Measurements from ENCODE around the gene MOSPD3. TPM values are rescaled to one million over a fixed set of nuclear protein-coding genes. Genes with fewer than 3 reads are reported as not detected.

MOSPD3 gene
- total and polyA plus RNA-seq, 2 of the 13 experiments (the other 11 are each of a cell fraction or from before 2014, with no cell fraction given), result 7.6 to 8.8 TPM

DNA sequence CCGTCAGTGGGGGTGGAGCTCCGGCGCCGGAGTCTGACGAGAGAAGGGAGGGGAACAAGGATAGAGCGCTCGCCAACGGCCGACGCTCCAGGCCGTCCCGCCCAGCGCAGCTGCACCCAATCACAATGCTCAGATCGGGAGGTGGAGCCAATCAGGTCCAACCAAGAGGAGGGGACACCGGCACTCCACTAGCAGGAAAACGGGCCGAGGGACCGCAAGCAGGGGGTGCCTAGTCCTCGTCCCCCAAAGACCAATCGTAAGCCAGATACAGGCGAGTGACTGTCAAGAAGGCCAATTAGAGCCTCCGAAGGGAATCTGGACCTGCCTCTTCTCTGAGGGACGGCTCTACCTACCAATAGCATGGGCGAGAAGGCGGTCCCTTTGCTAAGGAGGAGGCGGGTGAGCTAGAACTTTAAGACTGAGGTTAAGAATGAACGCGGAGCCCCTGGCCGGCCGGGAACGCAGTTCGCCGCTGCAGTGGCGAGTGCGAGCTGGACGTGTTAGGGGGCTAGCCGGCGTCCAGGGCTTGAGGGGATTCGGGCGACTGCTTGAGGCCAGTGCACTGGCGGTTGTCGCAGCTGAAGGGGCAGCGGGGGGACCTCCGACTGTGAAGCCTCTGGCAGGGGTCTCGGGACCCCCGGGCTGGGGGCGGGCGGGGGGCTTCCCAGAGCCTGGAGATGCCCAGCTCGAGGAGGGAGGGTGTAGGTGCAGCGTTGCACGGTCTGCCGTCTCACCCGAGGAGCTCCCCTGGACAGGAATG lies 25.9 kb upstream of the MOSPD3 start, which contains the start of gene FBXO24 (continued):
- TF ChIP-seq KMT2A (CRISPR knock-in tag; IDR thresholded peaks at IDR 0.05) (no peak; the same call in 1 of the 2 replicates), SP2 (CRISPR knock-in tag; IDR thresholded peaks at IDR 0.05) (peak; percentile 99), CCDC6 (CRISPR knock-in tag; IDR thresholded peaks at IDR 0.05) (no peak), EEA1 (CRISPR knock-in tag; IDR thresholded peaks at IDR 0.05; ENCODE audit: borderline replicate concordance) (no peak), POLR2AphosphoS5 (IDR thresholded peaks at IDR 0.05; ENCODE audit: low read depth, low read length) (peak; percentile 62), THAP11 (CRISPR knock-in tag; IDR thresholded peaks at IDR 0.05) (peak; percentile 80; the same call in 1 of the 2 replicates), ZNF766 (CRISPR knock-in tag; IDR thresholded peaks at IDR 0.05; ENCODE audit: borderline replicate concordance) (0 out of 2 replicates have a peak, but pooled peaks have one; percentile 9), KLF11 (CRISPR knock-in tag; IDR thresholded peaks at IDR 0.05) (no peak; the same call in 1 of the 2 replicates), CHCHD3 (CRISPR knock-in tag; IDR thresholded peaks at IDR 0.05) (no peak), SOX6 (IDR thresholded peaks at IDR 0.05) (no peak), SOX6 (CRISPR knock-in tag; IDR thresholded peaks at IDR 0.05) (0 out of 2 replicates have a peak, but pooled peaks have one; percentile 23), NR2C2 (CRISPR knock-in tag; IDR thresholded peaks at IDR 0.05; ENCODE audit: borderline replicate concordance) (0 out of 2 replicates have a peak, but pooled peaks have one; percentile 7), PHF21A (CRISPR knock-in tag; IDR thresholded peaks at IDR 0.05) (peak; percentile 93), ZNF570 (CRISPR knock-in tag; IDR thresholded peaks at IDR 0.05; ENCODE audit: borderline replicate concordance) (no peak), SPEN (CRISPR knock-in tag; IDR thresholded peaks at IDR 0.05; ENCODE audit: low read depth) (no peak; the same call in 1 of the 2 replicates), CREM (IDR thresholded peaks at IDR 0.05) (peak; percentile 81), CREM (CRISPR knock-in tag; IDR thresholded peaks at IDR 0.05) (no peak), TAF15 (IDR thresholded peaks at IDR 0.05; ENCODE audit: low read depth, low read length, poor library complexity, severe bottlenecking) (no peak), GZF1 (CRISPR knock-in tag; IDR thresholded peaks at IDR 0.05) (no peak), HDAC2 (CRISPR knock-in tag; IDR thresholded peaks at IDR 0.05) (0 out of 2 replicates have a peak, but pooled peaks have one; percentile 0)
- TF ChIP-seq, protein P1, sequence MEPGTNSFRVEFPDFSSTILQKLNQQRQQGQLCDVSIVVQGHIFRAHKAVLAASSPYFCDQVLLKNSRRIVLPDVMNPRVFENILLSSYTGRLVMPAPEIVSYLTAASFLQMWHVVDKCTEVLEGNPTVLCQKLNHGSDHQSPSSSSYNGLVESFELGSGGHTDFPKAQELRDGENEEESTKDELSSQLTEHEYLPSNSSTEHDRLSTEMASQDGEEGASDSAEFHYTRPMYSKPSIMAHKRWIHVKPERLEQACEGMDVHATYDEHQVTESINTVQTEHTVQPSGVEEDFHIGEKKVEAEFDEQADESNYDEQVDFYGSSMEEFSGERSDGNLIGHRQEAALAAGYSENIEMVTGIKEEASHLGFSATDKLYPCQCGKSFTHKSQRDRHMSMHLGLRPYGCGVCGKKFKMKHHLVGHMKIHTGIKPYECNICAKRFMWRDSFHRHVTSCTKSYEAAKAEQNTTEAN (CRISPR knock-in tag; conservative IDR thresholded peaks at IDR 0.05), result no peak
- TF ChIP-seq, protein P2, sequence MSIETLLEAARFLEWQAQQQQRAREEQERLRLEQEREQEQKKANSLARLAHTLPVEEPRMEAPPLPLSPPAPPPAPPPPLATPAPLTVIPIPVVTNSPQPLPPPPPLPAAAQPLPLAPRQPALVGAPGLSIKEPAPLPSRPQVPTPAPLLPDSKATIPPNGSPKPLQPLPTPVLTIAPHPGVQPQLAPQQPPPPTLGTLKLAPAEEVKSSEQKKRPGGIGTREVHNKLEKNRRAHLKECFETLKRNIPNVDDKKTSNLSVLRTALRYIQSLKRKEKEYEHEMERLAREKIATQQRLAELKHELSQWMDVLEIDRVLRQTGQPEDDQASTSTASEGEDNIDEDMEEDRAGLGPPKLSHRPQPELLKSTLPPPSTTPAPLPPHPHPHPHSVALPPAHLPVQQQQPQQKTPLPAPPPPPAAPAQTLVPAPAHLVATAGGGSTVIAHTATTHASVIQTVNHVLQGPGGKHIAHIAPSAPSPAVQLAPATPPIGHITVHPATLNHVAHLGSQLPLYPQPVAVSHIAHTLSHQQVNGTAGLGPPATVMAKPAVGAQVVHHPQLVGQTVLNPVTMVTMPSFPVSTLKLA (IDR thresholded peaks at IDR 0.05), result peak; percentile 29; the same call in 1 of the 2 replicates
- TF ChIP-seq, protein P3, sequence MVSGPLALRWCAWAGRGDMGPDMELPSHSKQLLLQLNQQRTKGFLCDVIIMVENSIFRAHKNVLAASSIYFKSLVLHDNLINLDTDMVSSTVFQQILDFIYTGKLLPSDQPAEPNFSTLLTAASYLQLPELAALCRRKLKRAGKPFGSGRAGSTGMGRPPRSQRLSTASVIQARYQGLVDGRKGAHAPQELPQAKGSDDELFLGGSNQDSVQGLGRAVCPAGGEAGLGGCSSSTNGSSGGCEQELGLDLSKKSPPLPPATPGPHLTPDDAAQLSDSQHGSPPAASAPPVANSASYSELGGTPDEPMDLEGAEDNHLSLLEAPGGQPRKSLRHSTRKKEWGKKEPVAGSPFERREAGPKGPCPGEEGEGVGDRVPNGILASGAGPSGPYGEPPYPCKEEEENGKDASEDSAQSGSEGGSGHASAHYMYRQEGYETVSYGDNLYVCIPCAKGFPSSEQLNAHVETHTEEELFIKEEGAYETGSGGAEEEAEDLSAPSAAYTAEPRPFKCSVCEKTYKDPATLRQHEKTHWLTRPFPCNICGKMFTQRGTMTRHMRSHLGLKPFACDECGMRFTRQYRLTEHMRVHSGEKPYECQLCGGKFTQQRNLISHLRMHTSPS (CRISPR knock-in tag; IDR thresholded peaks at IDR 0.05; ENCODE audit: low read depth), result no peak
- TF ChIP-seq, protein P4, sequence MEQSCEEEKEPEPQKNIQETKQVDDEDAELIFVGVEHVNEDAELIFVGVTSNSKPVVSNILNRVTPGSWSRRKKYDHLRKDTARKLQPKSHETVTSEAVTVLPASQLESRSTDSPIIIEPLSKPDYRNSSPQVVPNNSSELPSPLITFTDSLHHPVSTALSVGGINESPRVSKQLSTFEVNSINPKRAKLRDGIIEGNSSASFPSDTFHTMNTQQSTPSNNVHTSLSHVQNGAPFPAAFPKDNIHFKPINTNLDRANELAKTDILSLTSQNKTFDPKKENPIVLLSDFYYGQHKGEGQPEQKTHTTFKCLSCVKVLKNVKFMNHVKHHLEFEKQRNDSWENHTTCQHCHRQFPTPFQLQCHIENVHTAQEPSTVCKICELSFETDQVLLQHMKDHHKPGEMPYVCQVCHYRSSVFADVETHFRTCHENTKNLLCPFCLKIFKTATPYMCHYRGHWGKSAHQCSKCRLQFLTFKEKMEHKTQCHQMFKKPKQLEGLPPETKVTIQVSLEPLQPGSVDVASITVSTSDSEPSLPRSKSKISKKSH (CRISPR knock-in tag; IDR thresholded peaks at IDR 0.05; ENCODE audit: borderline replicate concordance), result peak; percentile 23; the same call in 1 of the 2 replicates
